MM.1S (cell line): ENCODE results near the gene F8.
A peak's percentile ranks its signal among the peaks of the same experiment; 100 is the strongest.

ENCODE experiments used
- DNase-seq: peaks from one replicate; pipeline ENCODE4 v3.0.0-alpha.2; 2015
- H2AFZ ChIP-seq: fragments of 300-600 bp; sonication (generic); 2 replicates; pipeline ENCODE4 v1.6.0; 2016; ENCODE audit warnings: antibody characterized with exemption, low read length
- H3F3A ChIP-seq: fragments of 300-600 bp; sonication (generic); 2 replicates; pipeline ENCODE4 v1.6.1; 2016; ENCODE audit warnings: mild to moderate bottlenecking, antibody characterized with exemption, low read length, moderate library complexity, mixed read lengths; ENCODE audit not compliant: insufficient read depth
- H3K27ac ChIP-seq: fragments of 300-600 bp; sonication (generic); 2 replicates; pipeline ENCODE4 v1.5.1; 2016; ENCODE audit warnings: mild to moderate bottlenecking, low read length
- H3K27me3 ChIP-seq: fragments of 300-600 bp; sonication (generic); replicated peaks from 2 replicates; pipeline ENCODE4 v1.6.0; 2016; ENCODE audit warnings: low read length; ENCODE audit not compliant: insufficient read depth
- H3K36me3 ChIP-seq: fragments of 300-600 bp; sonication (generic); replicated peaks from 2 replicates; pipeline ENCODE4 v1.6.1; 2016; ENCODE audit warnings: mild to moderate bottlenecking, low read length, mixed read lengths; ENCODE audit not compliant: insufficient read depth
- H3K4me1 ChIP-seq: fragments of 300-600 bp; sonication (generic); 2 replicates; pipeline ENCODE4 v1.6.1; 2016; ENCODE audit warnings: low read length, mixed read lengths
- H3K4me2 ChIP-seq: fragments of 300-600 bp; sonication (generic); 2 replicates; pipeline ENCODE4 v1.6.0; 2016; ENCODE audit warnings: low read depth, low read length
- H3K4me3 ChIP-seq: fragments of 300-600 bp; sonication (generic); 2 replicates; pipeline ENCODE4 v1.5.1; 2016; ENCODE audit warnings: low read length, mixed read lengths
- H3K79me2 ChIP-seq: fragments of 300-600 bp; sonication (generic); 2 replicates; pipeline ENCODE4 v1.6.1; 2016; ENCODE audit warnings: mixed run types, low read length, mixed read lengths
- H3K9ac ChIP-seq: fragments of 300-600 bp; sonication (generic); 2 replicates; pipeline ENCODE4 v1.6.1; 2016; ENCODE audit warnings: low read length, mixed read lengths
- H3K9me2 ChIP-seq: fragments of 300-600 bp; sonication (generic); replicated peaks from 2 replicates; pipeline ENCODE4 v1.6.1; 2016; ENCODE audit warnings: mild to moderate bottlenecking, low read length, mixed read lengths; ENCODE audit not compliant: insufficient read depth
- H3K9me3 ChIP-seq: fragments of 300-600 bp; sonication (generic); replicated peaks from 2 replicates; pipeline ENCODE4 v1.6.1; 2016; ENCODE audit warnings: mild to moderate bottlenecking, low read length, mixed read lengths; ENCODE audit not compliant: insufficient read depth
- H4K20me1 ChIP-seq: fragments of 300-600 bp; sonication (generic); 2 replicates; pipeline ENCODE4 v1.6.1; 2016; ENCODE audit warnings: mild to moderate bottlenecking, low read length, moderate library complexity, mixed read lengths; ENCODE audit not compliant: insufficient read depth
- CTCF ChIP-seq: fragments of 300-600 bp; sonication (generic); IDR thresholded peaks from 2 replicates; pipeline ENCODE4 v1.5.1; 2016; ENCODE audit warnings: antibody characterized with exemption, low read length, mixed read lengths
- EZH2 ChIP-seq: fragments of 300-600 bp; sonication (generic); optimal IDR thresholded peaks from 2 replicates; pipeline ENCODE3; 2017; ENCODE audit warnings: low read depth, mild to moderate bottlenecking, antibody characterized with exemption, low read length, mixed read lengths
- EZH2phosphoT487 ChIP-seq: fragments of 300-600 bp; sonication (generic); IDR thresholded peaks from 2 replicates; pipeline ENCODE4 v1.6.1; 2018; ENCODE audit warnings: antibody characterized with exemption, low read length

The F8 gene

GRCh38 chrX:155028129-155028528 is 5.6 kb upstream of the F8 start:
- peak overlapping the region; percentile 86 for H3K4me3 ChIP-seq
- no peak for TF ChIP-seq EZH2
- TF ChIP-seq CTCF, result peak; percentile 5; the same call in 1 of the 2 replicates
- H3K79me2 ChIP-seq, result peaks cover 34% of the 10 kb centered on the region
- H3K9ac ChIP-seq, result peak overlapping the region; percentile 88; the same call in 1 of the 2 replicates
- H3K27ac ChIP-seq, result peak overlapping the region; percentile 94; the same call in 1 of the 2 replicates
- no peaks in the 10 kb centered on the region for H3K27me3 ChIP-seq
- H3K36me3 ChIP-seq, result no peaks in the 10 kb centered on the region
- peaks cover 12% of the 10 kb centered on the region; the same call in 1 of the 2 replicates for H3F3A ChIP-seq
- H4K20me1 ChIP-seq, result no peaks in the 10 kb centered on the region
- no peak overlapping the region for H2AFZ ChIP-seq
- no peaks in the 10 kb centered on the region for H3K4me1 ChIP-seq
- H3K9me2 ChIP-seq, result no peaks in the 10 kb centered on the region
- no peaks in the 10 kb centered on the region for H3K9me3 ChIP-seq
- peak overlapping the region; percentile 70 for H3K4me2 ChIP-seq
- no peak for DNase-seq

GRCh38 chrX:155027509-155028066 is 5.1 kb upstream of the F8 start:
- no peak for TF ChIP-seq CTCF
- no peak for TF ChIP-seq EZH2phosphoT487
- TF ChIP-seq EZH2, result no peak
- H3K4me2 ChIP-seq, result peak overlapping the region; percentile 70

GRCh38 chrX:155026727-155027508 is 4.4 kb upstream of the F8 start, which contains the start of gene FUNDC2:
Gene FUNDC2, plus strand, starts transcription at chrX:155026844. Its CDS starts 95 bp downstream, at chrX:155026939.
- H3K36me3 ChIP-seq, result no peaks in the 10 kb centered on the region
- H2AFZ ChIP-seq, result peak within 1 kb of the TSS; percentile 61
- H3K27me3 ChIP-seq, result no peaks in the 10 kb centered on the region
- peak; percentile 92 for DNase-seq
- no peaks in the 10 kb centered on the region for H3K9me2 ChIP-seq
- H3K4me3 ChIP-seq, result peak within 1 kb of the TSS; percentile 86
- H3K4me1 ChIP-seq, result no peaks in the 10 kb centered on the region
- peaks cover 34% of the 10 kb centered on the region for H3K79me2 ChIP-seq
- H3K9me3 ChIP-seq, result no peaks in the 10 kb centered on the region
- no peaks in the 10 kb centered on the region for H4K20me1 ChIP-seq
- TF ChIP-seq EZH2phosphoT487 (no peak), CTCF (no peak), EZH2 (no peak)
- H3K27ac ChIP-seq, result peak within 1 kb of the TSS; percentile 94
- H3K9ac ChIP-seq, result peak within 1 kb of the TSS; percentile 88
- peak within 1 kb of the TSS; percentile 70 for H3K4me2 ChIP-seq
- peaks cover 12% of the 10 kb centered on the region; the same call in 1 of the 2 replicates for H3F3A ChIP-seq

More at GRCh38 chrX:155027509-155028066, 5.1 kb upstream of the F8 start:
- no peaks in the 10 kb centered on the region for H3K9me2 ChIP-seq
- H3K79me2 ChIP-seq, result peaks cover 34% of the 10 kb centered on the region
- H3K27me3 ChIP-seq, result no peaks in the 10 kb centered on the region
- no peaks in the 10 kb centered on the region for H3K4me1 ChIP-seq
- peak overlapping the region; percentile 94 for H3K27ac ChIP-seq
- no peaks in the 10 kb centered on the region for H4K20me1 ChIP-seq
- H3K9ac ChIP-seq, result peak overlapping the region; percentile 88
- DNase-seq, result peak; percentile 34
- H3K9me3 ChIP-seq, result no peaks in the 10 kb centered on the region
- H3K36me3 ChIP-seq, result no peaks in the 10 kb centered on the region
- H3F3A ChIP-seq, result peaks cover 12% of the 10 kb centered on the region; the same call in 1 of the 2 replicates
- peak overlapping the region; percentile 86 for H3K4me3 ChIP-seq
- peak overlapping the region; percentile 61 for H2AFZ ChIP-seq
